GM23338 (cell line): ENCODE data around the gene NKAIN2. TPM values are rescaled to one million over a fixed set of nuclear protein-coding genes. Genes with fewer than 3 reads are reported as not detected.

Experiments used
- ATAC-seq: fragments of 200-7000 bp; cut with Tn5 transposase; 3 replicates; pipeline ENCODE4 v1.9.1; 2020
- DNase-seq: peaks from one replicate; pipeline ENCODE4 v3.0.0-alpha.2; 2015; ENCODE audit warnings: low spot score
- H2AFZ ChIP-seq: fragments of 200-600 bp; sonication (generic); 2 replicates; pipeline ENCODE4 v1.8.0; 2016; ENCODE audit warnings: antibody characterized with exemption, mild to moderate bottlenecking, moderate library complexity
- H3F3A ChIP-seq: fragments of 200-600 bp; sonication (generic); replicated peaks from 2 replicates; pipeline ENCODE4 v1.8.0; 2017; ENCODE audit warnings: antibody characterized with exemption, mixed run types, low read depth
- H3K27ac ChIP-seq: fragments of 200-600 bp; sonication (generic); 2 replicates; pipeline ENCODE4 v1.6.1; 2016; ENCODE audit warnings: low read depth
- H3K27me3 ChIP-seq: fragments of 200-600 bp; sonication (generic); 2 replicates; pipeline ENCODE4 v1.8.0; 2016; ENCODE audit warnings: mild to moderate bottlenecking, mixed run types, moderate library complexity; ENCODE audit not compliant: insufficient read depth
- H3K36me3 ChIP-seq: fragments of 200-600 bp; sonication (generic); 2 replicates; pipeline ENCODE4 v1.8.0; 2016; ENCODE audit warnings: mild to moderate bottlenecking; ENCODE audit not compliant: insufficient read depth
- H3K4me1 ChIP-seq: fragments of 200-600 bp; sonication (generic); 2 replicates; pipeline ENCODE4 v1.8.0; 2016; ENCODE audit warnings: mild to moderate bottlenecking, moderate library complexity; ENCODE audit not compliant: insufficient read depth
- H3K4me2 ChIP-seq: fragments of 200-600 bp; sonication (generic); 2 replicates; pipeline ENCODE4 v1.7.1; 2017; ENCODE audit warnings: mixed run types
- H3K4me3 ChIP-seq: fragments of 200-600 bp; sonication (generic); 2 replicates; pipeline ENCODE4 v1.6.1; 2016; ENCODE audit warnings: mixed run types
- H3K79me2 ChIP-seq: fragments of 200-600 bp; sonication (generic); replicated peaks from 2 replicates; pipeline ENCODE4 v1.8.0; 2017; ENCODE audit warnings: mild to moderate bottlenecking; ENCODE audit not compliant: insufficient read depth
- H3K9me2 ChIP-seq: fragments of 200-600 bp; sonication (generic); 2 replicates; pipeline ENCODE4 v1.8.0; 2017; ENCODE audit not compliant: insufficient read depth
- H4K20me1 ChIP-seq: fragments of 200-600 bp; sonication (generic); replicated peaks from 2 replicates; pipeline ENCODE4 v1.8.0; 2017; ENCODE audit warnings: mild to moderate bottlenecking; ENCODE audit not compliant: insufficient read depth
- H3K27ac Mint-ChIP-seq: 2 replicates; pipeline ENCODE4 v1.8.0; 2020; ENCODE audit warnings: inconsistent platforms, mild to moderate bottlenecking, moderate library complexity, mixed read lengths
- H3K27me3 Mint-ChIP-seq: 3 replicates; pipeline ENCODE4 v1.8.0; 2022; ENCODE audit warnings: low read depth, mild to moderate bottlenecking, moderate library complexity, mixed read lengths, inconsistent platforms; ENCODE audit not compliant: insufficient read depth, poor library complexity
- H3K36me3 Mint-ChIP-seq: 3 replicates; pipeline ENCODE4 v1.8.0; 2021; ENCODE audit warnings: low read depth, mild to moderate bottlenecking, inconsistent platforms, moderate library complexity, mixed read lengths
- H3K4me1 Mint-ChIP-seq: 3 replicates; pipeline ENCODE4 v1.8.0; 2020; ENCODE audit warnings: mild to moderate bottlenecking, inconsistent platforms, mixed read lengths
- H3K4me3 Mint-ChIP-seq: 3 replicates; pipeline ENCODE4 v1.8.0; 2021; ENCODE audit warnings: moderate library complexity, mild to moderate bottlenecking, inconsistent platforms, mixed read lengths
- H3K9me3 Mint-ChIP-seq: 3 replicates; pipeline ENCODE4 v1.8.0; 2020; ENCODE audit warnings: moderate library complexity, mild to moderate bottlenecking, inconsistent platforms, mixed read lengths
- CREB1 ChIP-seq: fragments of 250-450 bp; sonication (Bioruptor Pico); IDR thresholded peaks from 2 replicates; pipeline ENCODE4 v1.5.0; 2020; ENCODE audit warnings: low read depth, mild to moderate bottlenecking, moderate library complexity
- EZH2 ChIP-seq: fragments of 200-600 bp; sonication (generic); IDR thresholded peaks from one replicate; pipeline ENCODE4 v1.8.0; 2017; ENCODE audit warnings: antibody characterized with exemption, mild to moderate bottlenecking, low read depth; ENCODE audit not compliant: unreplicated experiment
- EZH2phosphoT487 ChIP-seq: fragments of 200-600 bp; sonication (generic); IDR thresholded peaks from one replicate; pipeline ENCODE4 v1.8.1; 2018; ENCODE audit warnings: antibody characterized with exemption; ENCODE audit not compliant: unreplicated experiment
- JUNB ChIP-seq: IDR thresholded peaks from one replicate; pipeline ENCODE4 v1.6.1; 2016; ENCODE audit warnings: antibody characterized with exemption; ENCODE audit not compliant: unreplicated experiment
- NANOG ChIP-seq: IDR thresholded peaks from 2 replicates; pipeline ENCODE4 v1.6.1; 2016; ENCODE audit warnings: antibody characterized with exemption, borderline replicate concordance
- POLR2AphosphoS5 ChIP-seq: IDR thresholded peaks from 2 replicates; pipeline ENCODE4 v1.6.1; 2016; ENCODE audit warnings: antibody characterized with exemption, low read depth
- STAT1 ChIP-seq: IDR thresholded peaks from one replicate; pipeline ENCODE4 v1.6.1; 2016; ENCODE audit warnings: antibody characterized with exemption; ENCODE audit not compliant: unreplicated experiment
- ZNF114 ChIP-seq: fragments of 250-450 bp; sonication (Bioruptor Pico); IDR thresholded peaks from 2 replicates; pipeline ENCODE4 v1.5.0; 2020; ENCODE audit warnings: mild to moderate bottlenecking, moderate library complexity
- ZNF331 ChIP-seq: fragments of 250-450 bp; sonication (Bioruptor Pico); IDR thresholded peaks from 2 replicates; pipeline ENCODE4 v1.5.0; 2020; ENCODE audit warnings: low read depth, mild to moderate bottlenecking, moderate library complexity
- polyA plus RNA-seq: library from polyadenylated mRNA; unstranded; fragments of >200 nt; fragmentation: Nextera tagmentation; extraction: Ambion mirVana; gene quantifications from 2 replicates; pipeline ENCODE4 v1.2.1, GENCODE V29; 2016
- total RNA-seq: library from RNA; depleted of rRNA; stranded (reverse); fragments of >200 nt; shearing (Covaris generic); gene quantifications from 2 replicates; pipeline ENCODE4 v1.2.3, GENCODE V29; 2014
- TF ChIP-seq, protein P1 (sequence below): IDR thresholded peaks from 2 replicates; pipeline ENCODE4 v1.6.1; 2016; ENCODE audit warnings: antibody characterized with exemption
- TF ChIP-seq, protein P2 (sequence below): fragments of 250-450 bp; sonication (Bioruptor Pico); IDR thresholded peaks from 2 replicates; pipeline ENCODE4 v1.5.0; 2020; ENCODE audit warnings: mild to moderate bottlenecking, moderate library complexity
- TF ChIP-seq, protein P3 (sequence below), 2 experiments: fragments of 200-600 bp in 1 of 2; sonication (generic) in 1 of 2; conservative IDR thresholded peaks; 2 replicates each; pipeline versions ENCODE4 v1.5.1 to v1.6.1; 2016 to 2017; ENCODE audit warnings: antibody characterized with exemption in 2 of 2, low read depth in 2 of 2, mild to moderate bottlenecking in 2 of 2, moderate library complexity in 1 of 2
- TF ChIP-seq, protein P4 (sequence below): IDR thresholded peaks from one replicate; pipeline ENCODE4 v1.6.1; 2018; ENCODE audit warnings: antibody characterized with exemption; ENCODE audit not compliant: unreplicated experiment

NKAIN2 gene
- total and polyA plus RNA-seq, 2 experiments from 2014 or later, result 0.39 to 1.1 TPM

GRCh38 chr6:123990376-123990775, 186.7 kb downstream of the NKAIN2 start (continued):
- TF ChIP-seq CREB1 (CRISPR knock-in tag), result no peak
- TF ChIP-seq, protein P1, sequence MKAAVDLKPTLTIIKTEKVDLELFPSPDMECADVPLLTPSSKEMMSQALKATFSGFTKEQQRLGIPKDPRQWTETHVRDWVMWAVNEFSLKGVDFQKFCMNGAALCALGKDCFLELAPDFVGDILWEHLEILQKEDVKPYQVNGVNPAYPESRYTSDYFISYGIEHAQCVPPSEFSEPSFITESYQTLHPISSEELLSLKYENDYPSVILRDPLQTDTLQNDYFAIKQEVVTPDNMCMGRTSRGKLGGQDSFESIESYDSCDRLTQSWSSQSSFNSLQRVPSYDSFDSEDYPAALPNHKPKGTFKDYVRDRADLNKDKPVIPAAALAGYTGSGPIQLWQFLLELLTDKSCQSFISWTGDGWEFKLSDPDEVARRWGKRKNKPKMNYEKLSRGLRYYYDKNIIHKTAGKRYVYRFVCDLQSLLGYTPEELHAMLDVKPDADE, result no peak
- TF ChIP-seq EZH2phosphoT487, result no peak
- no peak for TF ChIP-seq NANOG
- no peak for TF ChIP-seq ZNF114 (CRISPR knock-in tag)
- TF ChIP-seq POLR2AphosphoS5, result no peak
- no peak for TF ChIP-seq STAT1
- no peak for TF ChIP-seq ZNF331 (CRISPR knock-in tag)
- TF ChIP-seq EZH2, result no peak
- TF ChIP-seq JUNB, result no peak

- Histone ChIP-seq H3K4me2 (no peak overlapping the region), H3K9me2 (no peaks in the 10 kb centered on the region), H3K36me3 (no peaks in the 10 kb centered on the region), H3K4me3 (no peak overlapping the region), H4K20me1 (no peaks in the 10 kb centered on the region), H2AFZ (no peak overlapping the region), H3K27ac (no peak overlapping the region), H3K27me3 (no peaks in the 10 kb centered on the region), H3K79me2 (no peaks in the 10 kb centered on the region), H3F3A (no peaks in the 10 kb centered on the region), H3K4me1 (no peaks in the 10 kb centered on the region)
- H3K9me3 Mint-ChIP-seq, result no peaks in the 10 kb centered on the region
- DNase-seq, result no peak
- no peak overlapping the region for H3K4me3 Mint-ChIP-seq
- no peaks in the 10 kb centered on the region for H3K27me3 Mint-ChIP-seq
- no peaks in the 10 kb centered on the region for H3K36me3 Mint-ChIP-seq
- ATAC-seq, result no peak
- peak overlapping the region; percentile 63; the same call in 1 of the 2 replicates for H3K27ac Mint-ChIP-seq
- H3K4me1 Mint-ChIP-seq, result no peaks in the 10 kb centered on the region
- TF ChIP-seq CREB1 (CRISPR knock-in tag) (no peak), NANOG (no peak), EZH2 (no peak), EZH2phosphoT487 (no peak), ZNF331 (CRISPR knock-in tag) (no peak), POLR2AphosphoS5 (no peak), JUNB (no peak), ZNF114 (CRISPR knock-in tag) (no peak)
- TF ChIP-seq, protein P2, sequence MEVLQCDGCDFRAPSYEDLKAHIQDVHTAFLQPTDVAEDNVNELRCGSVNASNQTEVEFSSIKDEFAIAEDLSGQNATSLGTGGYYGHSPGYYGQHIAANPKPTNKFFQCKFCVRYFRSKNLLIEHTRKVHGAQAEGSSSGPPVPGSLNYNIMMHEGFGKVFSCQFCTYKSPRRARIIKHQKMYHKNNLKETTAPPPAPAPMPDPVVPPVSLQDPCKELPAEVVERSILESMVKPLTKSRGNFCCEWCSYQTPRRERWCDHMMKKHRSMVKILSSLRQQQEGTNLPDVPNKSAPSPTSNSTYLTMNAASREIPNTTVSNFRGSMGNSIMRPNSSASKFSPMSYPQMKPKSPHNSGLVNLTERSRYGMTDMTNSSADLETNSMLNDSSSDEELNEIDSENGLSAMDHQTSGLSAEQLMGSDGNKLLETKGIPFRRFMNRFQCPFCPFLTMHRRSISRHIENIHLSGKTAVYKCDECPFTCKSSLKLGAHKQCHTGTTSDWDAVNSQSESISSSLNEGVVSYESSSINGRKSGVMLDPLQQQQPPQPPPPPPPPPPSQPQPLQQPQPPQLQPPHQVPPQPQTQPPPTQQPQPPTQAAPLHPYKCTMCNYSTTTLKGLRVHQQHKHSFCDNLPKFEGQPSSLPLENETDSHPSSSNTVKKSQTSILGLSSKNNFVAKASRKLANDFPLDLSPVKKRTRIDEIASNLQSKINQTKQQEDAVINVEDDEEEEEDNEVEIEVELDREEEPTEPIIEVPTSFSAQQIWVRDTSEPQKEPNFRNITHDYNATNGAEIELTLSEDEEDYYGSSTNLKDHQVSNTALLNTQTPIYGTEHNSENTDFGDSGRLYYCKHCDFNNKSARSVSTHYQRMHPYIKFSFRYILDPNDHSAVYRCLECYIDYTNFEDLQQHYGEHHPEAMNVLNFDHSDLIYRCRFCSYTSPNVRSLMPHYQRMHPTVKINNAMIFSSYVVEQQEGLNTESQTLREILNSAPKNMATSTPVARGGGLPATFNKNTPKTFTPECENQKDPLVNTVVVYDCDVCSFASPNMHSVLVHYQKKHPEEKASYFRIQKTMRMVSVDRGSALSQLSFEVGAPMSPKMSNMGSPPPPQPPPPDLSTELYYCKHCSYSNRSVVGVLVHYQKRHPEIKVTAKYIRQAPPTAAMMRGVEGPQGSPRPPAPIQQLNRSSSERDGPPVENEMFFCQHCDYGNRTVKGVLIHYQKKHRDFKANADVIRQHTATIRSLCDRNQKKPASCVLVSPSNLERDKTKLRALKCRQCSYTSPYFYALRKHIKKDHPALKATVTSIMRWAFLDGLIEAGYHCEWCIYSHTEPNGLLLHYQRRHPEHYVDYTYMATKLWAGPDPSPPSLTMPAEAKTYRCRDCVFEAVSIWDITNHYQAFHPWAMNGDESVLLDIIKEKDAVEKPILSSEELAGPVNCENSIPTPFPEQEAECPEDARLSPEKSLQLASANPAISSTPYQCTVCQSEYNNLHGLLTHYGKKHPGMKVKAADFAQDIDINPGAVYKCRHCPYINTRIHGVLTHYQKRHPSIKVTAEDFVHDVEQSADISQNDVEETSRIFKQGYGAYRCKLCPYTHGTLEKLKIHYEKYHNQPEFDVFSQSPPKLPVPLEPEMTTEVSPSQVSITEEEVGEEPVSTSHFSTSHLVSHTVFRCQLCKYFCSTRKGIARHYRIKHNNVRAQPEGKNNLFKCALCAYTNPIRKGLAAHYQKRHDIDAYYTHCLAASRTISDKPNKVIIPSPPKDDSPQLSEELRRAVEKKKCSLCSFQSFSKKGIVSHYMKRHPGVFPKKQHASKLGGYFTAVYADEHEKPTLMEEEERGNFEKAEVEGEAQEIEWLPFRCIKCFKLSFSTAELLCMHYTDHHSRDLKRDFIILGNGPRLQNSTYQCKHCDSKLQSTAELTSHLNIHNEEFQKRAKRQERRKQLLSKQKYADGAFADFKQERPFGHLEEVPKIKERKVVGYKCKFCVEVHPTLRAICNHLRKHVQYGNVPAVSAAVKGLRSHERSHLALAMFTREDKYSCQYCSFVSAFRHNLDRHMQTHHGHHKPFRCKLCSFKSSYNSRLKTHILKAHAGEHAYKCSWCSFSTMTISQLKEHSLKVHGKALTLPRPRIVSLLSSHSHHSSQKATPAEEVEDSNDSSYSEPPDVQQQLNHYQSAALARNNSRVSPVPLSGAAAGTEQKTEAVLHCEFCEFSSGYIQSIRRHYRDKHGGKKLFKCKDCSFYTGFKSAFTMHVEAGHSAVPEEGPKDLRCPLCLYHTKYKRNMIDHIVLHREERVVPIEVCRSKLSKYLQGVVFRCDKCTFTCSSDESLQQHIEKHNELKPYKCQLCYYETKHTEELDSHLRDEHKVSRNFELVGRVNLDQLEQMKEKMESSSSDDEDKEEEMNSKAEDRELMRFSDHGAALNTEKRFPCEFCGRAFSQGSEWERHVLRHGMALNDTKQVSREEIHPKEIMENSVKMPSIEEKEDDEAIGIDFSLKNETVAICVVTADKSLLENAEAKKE (CRISPR knock-in tag), result no peak
- TF ChIP-seq, protein P3, sequence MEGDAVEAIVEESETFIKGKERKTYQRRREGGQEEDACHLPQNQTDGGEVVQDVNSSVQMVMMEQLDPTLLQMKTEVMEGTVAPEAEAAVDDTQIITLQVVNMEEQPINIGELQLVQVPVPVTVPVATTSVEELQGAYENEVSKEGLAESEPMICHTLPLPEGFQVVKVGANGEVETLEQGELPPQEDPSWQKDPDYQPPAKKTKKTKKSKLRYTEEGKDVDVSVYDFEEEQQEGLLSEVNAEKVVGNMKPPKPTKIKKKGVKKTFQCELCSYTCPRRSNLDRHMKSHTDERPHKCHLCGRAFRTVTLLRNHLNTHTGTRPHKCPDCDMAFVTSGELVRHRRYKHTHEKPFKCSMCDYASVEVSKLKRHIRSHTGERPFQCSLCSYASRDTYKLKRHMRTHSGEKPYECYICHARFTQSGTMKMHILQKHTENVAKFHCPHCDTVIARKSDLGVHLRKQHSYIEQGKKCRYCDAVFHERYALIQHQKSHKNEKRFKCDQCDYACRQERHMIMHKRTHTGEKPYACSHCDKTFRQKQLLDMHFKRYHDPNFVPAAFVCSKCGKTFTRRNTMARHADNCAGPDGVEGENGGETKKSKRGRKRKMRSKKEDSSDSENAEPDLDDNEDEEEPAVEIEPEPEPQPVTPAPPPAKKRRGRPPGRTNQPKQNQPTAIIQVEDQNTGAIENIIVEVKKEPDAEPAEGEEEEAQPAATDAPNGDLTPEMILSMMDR (conservative IDR thresholded peaks at IDR 0.05; ENCODE audit: low read depth in 2 of 2), result no peak
- TF ChIP-seq, protein P4, sequence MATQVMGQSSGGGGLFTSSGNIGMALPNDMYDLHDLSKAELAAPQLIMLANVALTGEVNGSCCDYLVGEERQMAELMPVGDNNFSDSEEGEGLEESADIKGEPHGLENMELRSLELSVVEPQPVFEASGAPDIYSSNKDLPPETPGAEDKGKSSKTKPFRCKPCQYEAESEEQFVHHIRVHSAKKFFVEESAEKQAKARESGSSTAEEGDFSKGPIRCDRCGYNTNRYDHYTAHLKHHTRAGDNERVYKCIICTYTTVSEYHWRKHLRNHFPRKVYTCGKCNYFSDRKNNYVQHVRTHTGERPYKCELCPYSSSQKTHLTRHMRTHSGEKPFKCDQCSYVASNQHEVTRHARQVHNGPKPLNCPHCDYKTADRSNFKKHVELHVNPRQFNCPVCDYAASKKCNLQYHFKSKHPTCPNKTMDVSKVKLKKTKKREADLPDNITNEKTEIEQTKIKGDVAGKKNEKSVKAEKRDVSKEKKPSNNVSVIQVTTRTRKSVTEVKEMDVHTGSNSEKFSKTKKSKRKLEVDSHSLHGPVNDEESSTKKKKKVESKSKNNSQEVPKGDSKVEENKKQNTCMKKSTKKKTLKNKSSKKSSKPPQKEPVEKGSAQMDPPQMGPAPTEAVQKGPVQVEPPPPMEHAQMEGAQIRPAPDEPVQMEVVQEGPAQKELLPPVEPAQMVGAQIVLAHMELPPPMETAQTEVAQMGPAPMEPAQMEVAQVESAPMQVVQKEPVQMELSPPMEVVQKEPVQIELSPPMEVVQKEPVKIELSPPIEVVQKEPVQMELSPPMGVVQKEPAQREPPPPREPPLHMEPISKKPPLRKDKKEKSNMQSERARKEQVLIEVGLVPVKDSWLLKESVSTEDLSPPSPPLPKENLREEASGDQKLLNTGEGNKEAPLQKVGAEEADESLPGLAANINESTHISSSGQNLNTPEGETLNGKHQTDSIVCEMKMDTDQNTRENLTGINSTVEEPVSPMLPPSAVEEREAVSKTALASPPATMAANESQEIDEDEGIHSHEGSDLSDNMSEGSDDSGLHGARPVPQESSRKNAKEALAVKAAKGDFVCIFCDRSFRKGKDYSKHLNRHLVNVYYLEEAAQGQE, result no peak
These were observed 190.5 kb downstream of the NKAIN2 start for GRCh38 chr6:123994168-123994567.
